Cerebellar cortex (tissue), 1 donor: ENCODE results near the gene INPP4A.
A peak's percentile ranks its signal among the peaks of the same experiment; 100 is the strongest.
"Not testable (repeated sequence)": the region's sequence is repeated elsewhere in the genome, so short reads cannot be mapped to it uniquely, and the experiment has no call there.

Source experiments
- DNase-seq: peaks from one replicate; pipeline ENCODE4 v3.0.0-alpha.2; 2015; ENCODE audit warnings: low spot score

INPP4A gene

GRCh38 chr2:98588880-98589431 lies 144.3 kb downstream of the INPP4A start:
- DNase-seq, result no peak

DNA sequence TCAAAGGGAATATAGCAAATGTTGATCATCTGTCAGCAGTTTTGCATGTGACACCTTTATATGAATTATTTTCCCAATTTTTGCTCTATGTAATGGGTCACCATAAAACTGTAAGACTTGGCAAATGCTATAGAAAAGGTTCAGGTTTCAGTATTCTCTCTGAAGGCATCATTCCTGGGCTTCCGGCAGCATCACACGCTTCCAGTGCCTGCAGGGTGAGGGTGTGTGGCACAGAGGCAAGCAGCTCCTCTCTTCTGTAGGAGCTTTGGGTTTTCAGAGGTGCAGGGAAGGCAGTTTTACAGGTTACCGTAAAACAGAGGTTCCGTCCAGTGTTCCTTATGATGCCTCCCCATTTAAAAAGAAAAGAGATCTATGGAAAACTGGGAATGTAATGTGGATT lies 144.8 kb downstream of the INPP4A start:
- DNase-seq, result no peak

DNA sequence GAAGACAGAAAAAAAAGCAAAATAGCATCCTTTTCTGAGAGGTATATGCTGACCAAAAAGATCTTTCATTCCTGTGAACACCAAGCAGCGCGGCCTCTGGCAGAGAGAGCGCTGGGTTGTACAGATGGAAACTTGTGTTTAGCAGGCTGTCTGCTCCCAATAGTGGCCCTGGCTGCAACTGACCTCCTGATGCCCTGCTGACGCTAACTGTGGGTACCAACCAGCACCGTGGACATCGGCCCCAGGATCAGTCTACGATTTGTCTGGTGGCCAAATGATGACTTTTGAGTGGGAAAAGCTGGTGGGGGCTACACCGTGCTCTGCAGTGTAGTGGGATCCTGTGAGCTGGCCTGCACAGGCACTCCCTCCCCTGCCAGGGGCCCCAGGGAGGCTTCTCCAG lies 147.9 kb downstream of the INPP4A start:
- no peak for DNase-seq

- not testable (repeated sequence) for DNase-seq
These were observed 150.0 kb downstream of the INPP4A start for GRCh38 chr2:98594665-98595064.

- DNase-seq, result no peak
These were observed 154.2 kb downstream of the INPP4A start for GRCh38 chr2:98598781-98599428.

DNA sequence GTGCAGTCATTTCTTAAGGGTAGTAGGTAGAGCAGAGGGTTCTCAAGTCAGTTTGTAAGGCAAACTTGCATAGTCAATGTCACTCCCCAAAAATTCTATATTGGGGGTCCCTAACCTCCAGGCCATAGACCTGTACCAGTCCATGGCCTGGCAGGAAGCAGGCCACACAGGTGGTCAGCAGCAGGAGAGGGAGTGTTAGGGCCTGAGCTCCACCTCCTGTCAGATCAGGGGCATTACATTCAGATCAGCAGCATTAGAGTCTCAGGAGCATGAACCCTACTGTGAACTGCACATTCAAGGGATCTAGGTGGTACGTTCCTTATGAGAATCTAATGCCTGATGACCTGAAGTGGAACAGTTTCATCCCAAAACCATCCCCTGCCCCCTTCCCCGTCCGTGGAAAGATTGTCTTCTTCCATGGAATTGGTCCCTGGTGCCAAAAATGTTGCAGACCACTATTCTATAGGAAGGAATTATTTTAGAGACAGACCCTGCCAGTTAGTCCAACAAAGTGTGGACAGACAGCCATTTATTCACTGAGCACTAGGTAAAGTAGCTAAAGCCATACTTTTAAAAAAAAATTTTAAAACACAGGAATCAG lies 157.0 kb downstream of the INPP4A start:
- DNase-seq, result peak; percentile 70

- no peak for DNase-seq
These were observed 159.9 kb downstream of the INPP4A start for GRCh38 chr2:98604547-98604946.

- no peak for DNase-seq
These were observed 160.4 kb downstream of the INPP4A start for GRCh38 chr2:98605076-98605475.

DNA sequence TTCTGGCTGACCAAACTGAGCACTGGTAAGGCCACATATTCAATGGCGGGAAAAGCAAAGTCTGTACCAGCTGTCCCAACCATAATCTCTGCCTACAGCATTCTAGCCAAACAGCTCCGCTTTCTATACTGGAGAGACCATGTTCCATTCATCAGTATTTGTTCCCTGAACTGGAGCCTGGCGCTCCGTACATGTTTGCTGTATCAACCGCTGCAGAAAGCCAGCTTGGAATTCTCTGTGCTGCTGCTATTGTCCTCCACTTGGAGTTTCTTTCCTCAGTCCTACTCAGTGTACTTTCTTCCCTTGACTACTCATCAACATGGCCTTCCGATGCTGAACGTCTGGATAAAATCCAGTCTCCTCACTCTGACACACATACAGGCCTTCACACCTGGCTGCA lies 161.8 kb downstream of the INPP4A start:
- DNase-seq, result no peak

DNA sequence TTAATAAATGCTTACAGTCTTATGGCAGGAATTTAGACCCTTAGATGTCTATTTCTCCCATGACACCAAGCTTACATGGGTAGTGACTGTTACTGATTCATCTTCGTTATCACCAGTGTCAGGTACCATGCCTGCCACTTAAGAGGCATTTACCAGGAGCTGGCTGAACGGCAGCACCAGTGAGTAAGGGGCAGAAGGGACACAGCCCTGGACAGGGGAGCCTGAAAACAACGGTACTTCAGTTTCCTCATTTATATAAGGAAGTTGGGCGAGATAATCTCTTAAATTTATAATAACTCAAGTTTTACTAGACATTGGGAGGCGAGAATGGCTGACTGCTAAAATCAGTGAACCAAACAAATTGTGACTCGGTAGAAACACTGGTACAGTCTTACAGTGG lies 162.4 kb downstream of the INPP4A start:
- no peak for DNase-seq

DNA sequence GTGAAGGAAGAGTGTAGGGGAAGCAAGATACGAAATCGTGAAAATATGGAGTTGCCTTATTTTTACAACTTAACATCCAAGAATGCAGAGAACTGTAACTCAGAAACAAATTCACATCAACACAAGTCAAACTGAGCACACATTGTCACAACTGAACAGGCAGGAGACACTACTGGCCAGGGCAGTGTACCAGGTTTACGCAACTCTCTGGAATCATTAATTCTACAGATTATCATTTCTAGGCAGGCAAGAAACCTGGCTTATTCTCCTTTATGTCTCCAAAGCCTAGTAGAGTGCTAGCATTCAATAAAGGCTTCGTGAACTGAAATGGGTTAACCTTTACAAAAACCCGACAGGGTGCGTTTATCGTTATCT lies 163.1 kb downstream of the INPP4A start:
- DNase-seq, result no peak

- DNase-seq, result peak; percentile 81
These were observed 163.7 kb downstream of the INPP4A start, which contains the start of the genes COA5 and UNC50 for GRCh38 chr2:98608116-98608961. Gene COA5 (minus strand): TSS chr2:98608512. CDS start chr2:98608405, 107 bp downstream. Gene UNC50 (plus strand): TSS chr2:98608589. CDS start chr2:98609760, 1,171 bp downstream.

- peak; percentile 14 for DNase-seq
These were observed 164.4 kb downstream of the INPP4A start for GRCh38 chr2:98608962-98609604.

- DNase-seq, result no peak
These were observed 169.5 kb downstream of the INPP4A start for GRCh38 chr2:98614024-98614739.

DNA sequence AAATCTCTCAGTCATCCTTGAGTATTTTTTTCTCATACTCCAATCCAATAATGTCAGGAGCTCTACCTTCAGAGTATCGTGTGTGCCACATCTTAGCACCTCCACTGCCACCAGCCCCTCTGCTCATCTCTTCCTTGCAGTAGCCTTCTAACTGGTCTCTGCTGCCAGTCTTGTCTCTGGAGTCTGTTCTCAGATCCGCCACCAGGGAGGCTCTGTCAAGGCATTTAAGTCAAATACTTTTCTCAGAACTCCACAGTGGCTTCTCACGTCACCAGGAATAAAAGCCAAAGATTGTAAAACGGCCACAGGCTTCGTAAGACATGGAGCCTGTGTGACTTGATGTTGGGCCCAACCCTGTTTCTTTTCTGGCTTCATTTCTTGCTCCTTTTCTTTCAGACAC lies 170.8 kb downstream of the INPP4A start:
- peak; percentile 10 for DNase-seq

GRCh38 chr2:98617149-98617548 lies 172.5 kb downstream of the INPP4A start:
- DNase-seq, result no peak

DNA sequence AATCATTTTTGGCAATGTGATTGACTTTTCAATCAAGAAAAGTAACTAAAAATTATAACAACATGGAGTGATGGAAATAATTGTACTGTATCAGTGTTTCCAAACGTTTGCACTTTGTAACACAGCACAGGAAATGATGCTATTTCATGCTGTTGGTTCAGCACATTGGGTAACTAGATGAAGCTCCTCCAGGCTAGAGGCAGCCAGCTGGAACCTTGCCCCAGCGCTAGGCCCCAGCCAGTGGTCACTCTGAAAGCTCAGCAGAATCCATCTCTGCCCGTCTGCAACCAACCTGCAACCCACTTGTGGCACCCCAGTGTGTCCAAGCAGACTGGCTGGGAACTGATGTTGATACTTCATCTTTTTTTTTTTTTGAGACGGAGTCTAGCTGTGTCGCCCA lies 179.0 kb downstream of the INPP4A start:
- peak; percentile 66 for DNase-seq

DNA sequence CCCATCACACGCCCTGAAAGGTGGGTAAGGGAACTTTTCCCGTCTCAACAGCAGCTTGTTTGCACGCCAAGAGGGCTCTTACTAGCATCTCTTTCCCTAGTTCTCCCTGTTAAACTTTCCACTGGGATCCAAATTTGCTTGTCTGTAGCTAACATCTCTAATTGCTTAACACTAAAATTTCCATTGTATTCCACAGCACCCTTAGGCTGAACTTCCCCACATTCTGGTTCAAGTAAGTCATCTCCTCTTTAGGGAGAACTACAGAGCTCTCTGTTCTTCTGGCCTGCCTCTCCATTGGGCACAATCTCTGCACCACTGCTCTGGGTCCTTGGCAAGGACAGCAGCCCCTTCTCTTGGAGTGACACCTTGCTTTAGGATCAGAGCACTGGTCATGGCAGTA lies 187.7 kb downstream of the INPP4A start:
- DNase-seq, result no peak

DNA sequence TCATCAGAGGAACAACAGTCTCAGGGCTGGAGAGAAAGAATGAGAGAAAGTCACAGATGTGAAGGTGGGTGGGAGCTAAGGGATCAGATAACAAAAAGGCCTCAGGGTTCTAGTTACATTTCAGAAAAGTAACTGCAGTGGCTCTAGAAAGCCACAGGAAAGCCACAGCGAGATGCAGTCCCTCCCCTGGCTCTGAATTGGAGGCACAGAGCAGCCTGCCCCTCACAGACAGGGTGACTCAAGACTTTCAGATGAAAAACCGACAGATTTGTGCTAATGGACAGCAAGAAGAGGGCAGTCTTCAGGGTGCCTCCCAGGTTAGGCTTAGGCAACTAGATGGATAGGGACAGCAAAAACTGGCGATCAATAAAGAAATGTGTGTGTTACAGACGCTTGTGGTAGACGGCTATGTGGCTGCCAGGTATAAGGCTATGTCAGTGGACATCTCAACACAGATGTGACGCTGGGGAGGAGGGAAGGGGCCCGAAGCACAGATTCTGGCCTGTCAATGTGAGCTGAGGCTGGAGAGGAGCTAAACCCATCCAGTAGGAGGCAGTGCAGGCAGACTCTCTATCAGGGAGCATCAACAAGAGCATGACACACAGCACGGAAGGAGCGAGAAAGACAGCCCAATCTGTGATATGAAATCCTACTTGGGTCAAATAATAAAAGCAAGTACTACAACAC lies 189.9 kb downstream of the INPP4A start:
- DNase-seq, result no peak

GRCh38 chr2:98637401-98638147 lies 192.9 kb downstream of the INPP4A start:
- DNase-seq, result no peak
